GM12873 (cell line): ENCODE measurements around the gene NPAS2.

Experiments
- CTCF ChIP-seq: IDR thresholded peaks from 2 replicates; pipeline ENCODE4 v1.5.1; 2012; ENCODE audit warnings: low read depth, mild to moderate bottlenecking, moderate library complexity, low read length, control low read depth; ENCODE audit not compliant: insufficient read depth; ENCODE audit errors: missing control alignments

Gene NPAS2

GRCh38 chr2:100939445-100939844 lies 119.5 kb downstream of the NPAS2 start:
- no peak for TF ChIP-seq CTCF

GRCh38 chr2:100940240-100940639 lies 120.3 kb downstream of the NPAS2 start:
- no peak for TF ChIP-seq CTCF

GRCh38 chr2:100940766-100941645 lies 121.1 kb downstream of the NPAS2 start:
- TF ChIP-seq CTCF, result no peak

- TF ChIP-seq CTCF, result no peak
Observed at GRCh38 chr2:100941646-100942240, 121.8 kb downstream of the NPAS2 start.

GRCh38 chr2:100944617-100945432 lies 124.9 kb downstream of the NPAS2 start:
- no peak for TF ChIP-seq CTCF

GRCh38 chr2:100945433-100945740 lies 125.4 kb downstream of the NPAS2 start:
- no peak for TF ChIP-seq CTCF

- TF ChIP-seq CTCF, result no peak
Observed at GRCh38 chr2:100945930-100946607, 126.1 kb downstream of the NPAS2 start.
